Melanocyte of skin (primary cell): ENCODE measurements around the gene MAGEB16. TPM values are rescaled to one million over a fixed set of nuclear protein-coding genes. Genes with fewer than 3 reads are reported as not detected.

Experiments
- total RNA-seq, 2 donors: library from RNA; depleted of rRNA; stranded (reverse); fragments of >200 nt; gene quantifications; 2 replicates each; pipeline ENCODE4 v1.2.3, GENCODE V29; 2012

Gene MAGEB16
- not detected for total RNA-seq

GRCh38 chrX:35798042-35798441 is at the start of gene MAGEB16:
MAGEB16 (plus strand) TSS chrX:35798342; CDS start chrX:35802197, 3,855 bp downstream.

Other genes starting within 250 kb of the MAGEB16 start
- not detected for gene CFAP47, start 121.4 kb downstream of the MAGEB16 start, total RNA-seq